Measurements from ENCODE around the gene MAN1C1.

MAN1C1 gene

GRCh38 chr1:25807480-25808390 lies 191.1 kb downstream of the MAN1C1 start:
- no peak for DNase-seq

GRCh38 chr1:25808481-25809244 lies 192.1 kb downstream of the MAN1C1 start:
- DNase-seq, result no peak

- DNase-seq, result no peak
Observed at GRCh38 chr1:25809283-25809926, 192.8 kb downstream of the MAN1C1 start.

GRCh38 chr1:25809929-25810328 lies 193.3 kb downstream of the MAN1C1 start:
- no peak for DNase-seq

- DNase-seq, result peak; percentile 91
Observed at GRCh38 chr1:25810341-25811299, 194.0 kb downstream of the MAN1C1 start.

GRCh38 chr1:25811384-25812082 lies 194.9 kb downstream of the MAN1C1 start:
- no peak for DNase-seq

- DNase-seq, result no peak
Observed at GRCh38 chr1:25813071-25813733, 196.6 kb downstream of the MAN1C1 start.

GRCh38 chr1:25813734-25814471 lies 197.3 kb downstream of the MAN1C1 start:
- DNase-seq, result no peak

- DNase-seq, result no peak
Observed at GRCh38 chr1:25814549-25815087, 198.0 kb downstream of the MAN1C1 start.

GRCh38 chr1:25815208-25816111 lies 198.9 kb downstream of the MAN1C1 start:
- no peak for DNase-seq

- no peak for DNase-seq
Observed at GRCh38 chr1:25816112-25816718, 199.6 kb downstream of the MAN1C1 start.

- DNase-seq, result no peak
Observed at GRCh38 chr1:25817840-25818501, 201.4 kb downstream of the MAN1C1 start.

GRCh38 chr1:25818569-25818968 lies 202.0 kb downstream of the MAN1C1 start:
- no peak for DNase-seq

GRCh38 chr1:25819491-25820246 lies 203.1 kb downstream of the MAN1C1 start, which contains the start of gene MTFR1L:
Gene MTFR1L, plus strand, starts transcription at chr1:25819954. Its CDS starts 3,151 bp downstream, at chr1:25823105.
- peak; percentile 95 for DNase-seq

GRCh38 chr1:25820247-25821111 lies 203.9 kb downstream of the MAN1C1 start:
- DNase-seq, result peak; percentile 70

- DNase-seq, result no peak
Observed at GRCh38 chr1:25821112-25821476, 204.5 kb downstream of the MAN1C1 start.
